ENCODE measurements around the gene BICRA. TPM values are rescaled to one million over a fixed set of nuclear protein-coding genes. Genes with fewer than 3 reads are reported as not detected.

The BICRA gene
- total RNA-seq, 1 donor from 2014 or later: 13.4 TPM

- DNase-seq (ENCODE audit: low spot score): no peak
- Mint-ChIP-seq H3K27me3 (ENCODE audit: low read depth) (no peaks in the 10 kb centered on the region), H3K4me1 (ENCODE audit: low read depth) (peaks cover 20% of the 10 kb centered on the region), H3K36me3 (ENCODE audit: low read depth) (peaks cover 2% of the 10 kb centered on the region), H3K4me3 (ENCODE audit: unreplicated experiment) (no peak overlapping the region), H3K9me3 (ENCODE audit: low read depth) (no peaks in the 10 kb centered on the region), H3K27ac (ENCODE audit: unreplicated experiment) (no peak overlapping the region)
- no peak for TF ChIP-seq CTCF (IDR thresholded peaks at IDR 0.05)
These were observed 10.8 kb downstream of the BICRA start for GRCh38 chr19:47619763-47620162.

- no peak overlapping the region for H3K4me3 Mint-ChIP-seq (ENCODE audit: unreplicated experiment)
- H3K27ac Mint-ChIP-seq (ENCODE audit: unreplicated experiment): peak overlapping the region; percentile 3
These were observed 14.4 kb downstream of the BICRA start for GRCh38 chr19:47623151-47623920.

GRCh38 chr19:47623921-47624391 is 15.0 kb downstream of the BICRA start:
- Mint-ChIP-seq H3K27ac (ENCODE audit: unreplicated experiment) (no peak overlapping the region), H3K4me3 (ENCODE audit: unreplicated experiment) (no peak overlapping the region), H3K36me3 (ENCODE audit: low read depth) (no peaks in the 10 kb centered on the region), H3K4me1 (ENCODE audit: low read depth) (peaks cover 30% of the 10 kb centered on the region), H3K9me3 (ENCODE audit: low read depth) (no peaks in the 10 kb centered on the region), H3K27me3 (ENCODE audit: low read depth) (no peaks in the 10 kb centered on the region)
- no peak for DNase-seq (ENCODE audit: low spot score)
- no peak for TF ChIP-seq CTCF (IDR thresholded peaks at IDR 0.05)

More at GRCh38 chr19:47623151-47623920, 14.4 kb downstream of the BICRA start:
- Mint-ChIP-seq H3K36me3 (ENCODE audit: low read depth) (no peaks in the 10 kb centered on the region), H3K9me3 (ENCODE audit: low read depth) (no peaks in the 10 kb centered on the region), H3K4me1 (ENCODE audit: low read depth) (peaks cover 28% of the 10 kb centered on the region), H3K27me3 (ENCODE audit: low read depth) (no peaks in the 10 kb centered on the region)
- TF ChIP-seq CTCF (IDR thresholded peaks at IDR 0.05): no peak
- DNase-seq (ENCODE audit: low spot score): no peak

- Mint-ChIP-seq H3K27me3 (ENCODE audit: low read depth) (no peaks in the 10 kb centered on the region), H3K36me3 (ENCODE audit: low read depth) (no peaks in the 10 kb centered on the region), H3K9me3 (ENCODE audit: low read depth) (no peaks in the 10 kb centered on the region), H3K4me3 (ENCODE audit: unreplicated experiment) (no peak overlapping the region), H3K27ac (ENCODE audit: unreplicated experiment) (no peak overlapping the region), H3K4me1 (ENCODE audit: low read depth) (peaks cover 23% of the 10 kb centered on the region)
- no peak for DNase-seq (ENCODE audit: low spot score)
- TF ChIP-seq CTCF (IDR thresholded peaks at IDR 0.05): no peak
These were observed 16.7 kb downstream of the BICRA start for GRCh38 chr19:47625650-47626049.

- TF ChIP-seq CTCF (IDR thresholded peaks at IDR 0.05): no peak
- Mint-ChIP-seq H3K36me3 (ENCODE audit: low read depth) (no peaks in the 10 kb centered on the region), H3K27ac (ENCODE audit: unreplicated experiment) (peak overlapping the region; percentile 49), H3K4me3 (ENCODE audit: unreplicated experiment) (no peak overlapping the region), H3K27me3 (ENCODE audit: low read depth) (no peaks in the 10 kb centered on the region), H3K9me3 (ENCODE audit: low read depth) (no peaks in the 10 kb centered on the region), H3K4me1 (ENCODE audit: low read depth) (peaks cover 23% of the 10 kb centered on the region)
- no peak for DNase-seq (ENCODE audit: low spot score)
These were observed 17.3 kb downstream of the BICRA start for GRCh38 chr19:47626238-47626637.
